IPS-18c (cell line): ENCODE measurements around the gene SLC12A5.
A peak's percentile ranks its signal among the peaks of the same experiment; 100 is the strongest.
"Not testable (repeated sequence)": the region's sequence is repeated elsewhere in the genome, so short reads cannot be mapped to it uniquely, and the experiment has no call there.

Experiments
- H3K4me3 ChIP-seq: 2 replicates; pipeline ENCODE4 v1.7.0; 2013; ENCODE audit warnings: low read depth, mild to moderate bottlenecking, low read length, moderate library complexity; ENCODE audit not compliant: insufficient read depth
- H3K9me3 ChIP-seq: one replicate; pipeline ENCODE4 v1.6.1; 2013; ENCODE audit warnings: mild to moderate bottlenecking, low read length, moderate library complexity; ENCODE audit not compliant: control insufficient read depth, insufficient read depth

SLC12A5 gene

GRCh38 chr20:46028772-46029371 is at the start of gene SLC12A5:
TSS of gene SLC12A5 (plus strand) at chr20:46029215. CDS start at chr20:46029345, 130 bp downstream.
- Histone ChIP-seq H3K4me3 (peak within 1 kb of the TSS; percentile 31), H3K9me3 (no peaks in the 10 kb centered on the region)

- Histone ChIP-seq H3K4me3 (no peak overlapping the region), H3K9me3 (no peaks in the 10 kb centered on the region)
Measured at GRCh38 chr20:45981261-45981660, 47.8 kb upstream of the SLC12A5 start.

GRCh38 chr20:45983279-45983743 is 45.7 kb upstream of the SLC12A5 start:
- Histone ChIP-seq H3K9me3 (no peaks in the 10 kb centered on the region), H3K4me3 (no peak overlapping the region)

GRCh38 chr20:45985573-45985972 is 43.4 kb upstream of the SLC12A5 start:
- no peaks in the 10 kb centered on the region for H3K9me3 ChIP-seq

GRCh38 chr20:45987108-45987780 is 41.8 kb upstream of the SLC12A5 start:
- peaks cover 2% of the 10 kb centered on the region for H3K9me3 ChIP-seq
- H3K4me3 ChIP-seq, result no peak overlapping the region

More at GRCh38 chr20:45985573-45985972, 43.4 kb upstream of the SLC12A5 start:
- H3K4me3 ChIP-seq, result no peak overlapping the region

- H3K9me3 ChIP-seq, H3K4me3 ChIP-seq: not testable (repeated sequence)
Measured at GRCh38 chr20:45988830-45989229, 40.2 kb upstream of the SLC12A5 start.

GRCh38 chr20:45991616-45992015 is 37.4 kb upstream of the SLC12A5 start:
- Histone ChIP-seq H3K9me3 (peaks cover 2% of the 10 kb centered on the region), H3K4me3 (no peak overlapping the region)

GRCh38 chr20:45993197-45993951 is 35.6 kb upstream of the SLC12A5 start:
- Histone ChIP-seq H3K4me3 (no peak overlapping the region), H3K9me3 (peaks cover 2% of the 10 kb centered on the region)

- Histone ChIP-seq H3K9me3 (peaks cover 2% of the 10 kb centered on the region), H3K4me3 (no peak overlapping the region)
Measured at GRCh38 chr20:45994761-45995493, 34.1 kb upstream of the SLC12A5 start.

GRCh38 chr20:45995495-45996097 is 33.4 kb upstream of the SLC12A5 start:
- H3K9me3 ChIP-seq, H3K4me3 ChIP-seq: not testable (repeated sequence)

- H3K9me3 ChIP-seq, result no peaks in the 10 kb centered on the region
- no peak overlapping the region for H3K4me3 ChIP-seq
Measured at GRCh38 chr20:45997187-45997586, 31.8 kb upstream of the SLC12A5 start.

- Histone ChIP-seq H3K4me3 (no peak overlapping the region), H3K9me3 (no peaks in the 10 kb centered on the region)
Measured at GRCh38 chr20:45998337-45998736, 30.7 kb upstream of the SLC12A5 start.

- no peaks in the 10 kb centered on the region for H3K9me3 ChIP-seq
- H3K4me3 ChIP-seq, result no peak overlapping the region
Measured at GRCh38 chr20:45998761-45999160, 30.3 kb upstream of the SLC12A5 start.

- H3K9me3 ChIP-seq, result no peaks in the 10 kb centered on the region
- no peak overlapping the region for H3K4me3 ChIP-seq
Measured at GRCh38 chr20:45999557-46000261, 29.3 kb upstream of the SLC12A5 start.

- H3K9me3 ChIP-seq, result no peaks in the 10 kb centered on the region
- H3K4me3 ChIP-seq, result no peak overlapping the region
Measured at GRCh38 chr20:46000262-46000996, 28.6 kb upstream of the SLC12A5 start.

GRCh38 chr20:46001498-46001897 is 27.5 kb upstream of the SLC12A5 start:
- H3K4me3 ChIP-seq, result no peak overlapping the region
- no peaks in the 10 kb centered on the region for H3K9me3 ChIP-seq
